Right ventricle myocardium superior (tissue), 1 donor: ENCODE results near the gene GGACT. TPM values are rescaled to one million over a fixed set of nuclear protein-coding genes. Genes with fewer than 3 reads are reported as not detected.
"Not testable (repeated sequence)": the region's sequence is repeated elsewhere in the genome, so short reads cannot be mapped to it uniquely, and the experiment has no call there.

Experiments used
- ATAC-seq: fragments of 200-7000 bp; cut with Tn5 transposase; one replicate; pipeline ENCODE4 v1.9.1; 2020; ENCODE audit warnings: mild to moderate bottlenecking; ENCODE audit not compliant: poor library complexity
- DNase-seq: peaks from one replicate; pipeline ENCODE4 v3.0.0-alpha.2; 2020
- intact Hi-C: fragments of 100-400 bp; cut with DNase I; formaldehyde crosslinking; loops from one replicate; pipeline ENCODE4 v1.11.2; 2022
- long read RNA-seq: library from polyadenylated mRNA; unstranded; transcript quantifications from one replicate; pipeline ENCODE4 v2.0.0, GENCODE V29; 2021
- total RNA-seq: library from RNA; stranded (reverse); fragmentation: NEBNext Ultra II Directional; extraction: Animal tissue kit (Norgen Biotek cat#: 25700); gene quantifications from one replicate; pipeline ENCODE4 v1.2.1, GENCODE V29; 2021
- donor health status: DM: no; HTN: yes; CAD: no; lungs with severe emphysema.

GGACT gene
- 1.8 TPM for total RNA-seq
- long read RNA-seq, partial matches to known transcripts: 0 of 3 reads
- long read RNA-seq, other reads (novel, unspliced or antisense): 2 of 3 reads

DNA sequence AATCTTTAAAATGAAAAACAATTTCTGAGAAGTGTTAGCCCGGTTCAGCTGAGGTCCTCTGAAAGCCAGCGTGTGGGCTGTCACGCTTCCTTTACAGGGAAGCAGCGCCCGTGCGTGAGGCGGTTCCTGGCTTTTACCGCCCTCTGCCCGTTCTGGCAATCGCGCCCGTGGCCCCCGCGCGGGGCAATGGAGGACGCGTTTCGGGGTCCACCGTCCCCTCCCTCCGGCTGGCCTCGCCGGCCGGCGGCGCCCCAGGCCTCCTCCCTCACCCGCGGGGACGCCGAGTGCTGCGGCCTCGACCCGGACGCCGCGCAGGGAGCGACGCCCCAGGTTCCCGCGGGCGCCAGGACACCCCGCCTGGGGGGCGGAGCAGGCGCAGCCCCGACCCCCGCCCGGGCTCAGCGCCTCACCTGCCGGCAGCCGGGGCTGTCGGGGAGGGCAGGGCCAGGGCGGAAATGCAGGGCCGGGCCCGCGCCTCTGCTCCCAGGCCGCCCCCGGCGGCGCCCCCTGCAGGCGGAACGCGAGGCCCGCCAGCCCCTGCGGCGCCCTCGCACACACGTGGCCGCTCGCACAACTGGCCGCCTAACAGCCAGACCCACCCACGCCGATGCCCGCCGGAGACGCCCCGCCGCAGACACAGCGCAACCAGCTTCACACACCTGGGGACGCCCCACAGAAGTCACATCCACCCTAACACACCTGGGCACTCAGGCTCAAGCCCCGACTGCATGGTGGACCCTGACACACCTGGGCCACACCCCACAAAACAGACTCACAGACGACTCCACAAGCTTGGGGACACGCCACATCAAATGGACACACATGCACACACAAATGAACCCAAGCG, at the start of gene GGACT:
TSS of gene GGACT (minus strand) at position 459 of the 847 bp plus-strand sequence. CDS start 56,198 bp downstream, outside the sequence.
- DNase-seq: peak; percentile 87
- ATAC-seq: peak; percentile 97
- intact Hi-C loops: no loop called here

DNA sequence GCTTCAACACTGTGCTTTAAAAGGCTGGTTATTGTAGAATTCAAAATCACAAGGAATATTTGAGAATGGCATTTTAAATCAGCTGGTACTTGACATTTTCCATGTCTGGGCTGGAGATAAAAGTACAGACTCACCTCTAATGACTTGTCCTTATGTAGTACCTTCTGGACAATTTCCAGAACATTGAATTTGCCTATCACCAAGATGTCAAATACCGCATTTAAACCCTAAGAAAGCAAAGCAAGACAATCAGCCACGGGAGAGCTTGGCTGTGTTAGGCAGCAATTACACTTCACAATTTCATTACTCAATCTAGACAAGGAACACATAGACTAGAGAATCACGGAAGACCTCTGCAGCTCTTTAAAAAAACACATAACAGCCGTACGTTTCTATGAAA, 49.2 kb upstream of the GGACT start:
- DNase-seq: no peak
- intact Hi-C loops: no loop called here

DNA sequence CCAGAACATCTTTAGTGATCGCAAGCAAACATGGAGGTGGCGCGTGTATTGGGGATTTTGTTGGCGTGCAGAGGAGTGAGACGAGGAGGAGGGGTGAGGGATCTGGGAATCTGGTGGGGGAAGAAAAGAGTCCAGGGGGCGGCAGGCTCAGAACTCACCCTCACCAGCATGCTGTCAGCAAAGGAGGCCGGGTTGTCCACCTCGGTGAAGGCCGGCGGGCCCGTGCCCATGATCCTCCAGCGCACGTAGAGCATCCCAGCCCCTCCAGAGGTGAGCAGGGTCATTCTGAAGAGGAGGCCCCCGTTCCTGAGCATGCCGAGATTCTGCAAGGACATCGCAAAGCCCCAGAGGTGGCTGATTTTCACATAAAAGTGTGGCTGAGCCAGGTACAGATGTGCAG, 48.8 kb upstream of the GGACT start:
- DNase-seq (no peak), ATAC-seq (no peak)
- intact Hi-C loops: no loop called here

More for the DNA sequence above, 49.2 kb upstream of the GGACT start:
- ATAC-seq: no peak

DNA sequence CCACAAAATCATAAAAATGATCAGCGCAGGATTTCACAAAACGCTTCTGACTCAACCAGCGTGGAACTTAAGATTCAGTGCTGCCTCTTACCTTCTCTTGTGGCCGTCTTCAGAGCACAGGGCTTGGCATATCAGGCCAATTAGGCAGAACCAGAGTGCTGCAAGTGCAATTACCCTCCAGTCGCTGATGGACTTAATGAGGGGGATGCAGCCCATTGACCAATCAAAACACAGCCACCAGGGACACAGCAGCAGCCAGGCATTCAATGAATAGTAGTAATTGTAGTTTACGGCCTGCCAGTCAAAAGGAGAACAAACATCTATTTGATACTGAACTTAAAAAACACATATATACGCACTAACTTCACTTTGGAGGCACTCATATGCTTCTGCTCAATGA, 47.9 kb upstream of the GGACT start:
- DNase-seq: no peak
- intact Hi-C loops: no loop called here
- ATAC-seq: no peak

DNA sequence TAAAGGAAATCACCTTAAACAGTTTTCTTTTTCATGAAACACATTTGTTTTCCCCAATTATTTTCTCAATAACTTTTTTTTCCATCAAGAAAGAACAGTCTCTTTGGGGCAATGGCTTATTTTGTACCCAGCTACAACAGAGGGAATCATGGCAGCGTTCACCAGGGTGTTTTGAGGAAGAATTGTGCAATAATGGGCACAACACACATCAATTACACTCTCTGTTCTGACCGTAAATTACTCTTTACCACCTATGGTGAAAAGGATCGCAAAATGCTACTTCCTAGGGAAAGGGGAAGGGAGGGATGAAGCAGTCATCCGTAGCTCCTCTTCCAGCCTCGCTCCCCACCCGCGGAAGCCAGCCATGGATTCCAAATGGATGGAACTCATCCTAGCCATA, 47.4 kb upstream of the GGACT start:
- ATAC-seq (no peak), DNase-seq (no peak)
- intact Hi-C loops: no loop called here

DNA sequence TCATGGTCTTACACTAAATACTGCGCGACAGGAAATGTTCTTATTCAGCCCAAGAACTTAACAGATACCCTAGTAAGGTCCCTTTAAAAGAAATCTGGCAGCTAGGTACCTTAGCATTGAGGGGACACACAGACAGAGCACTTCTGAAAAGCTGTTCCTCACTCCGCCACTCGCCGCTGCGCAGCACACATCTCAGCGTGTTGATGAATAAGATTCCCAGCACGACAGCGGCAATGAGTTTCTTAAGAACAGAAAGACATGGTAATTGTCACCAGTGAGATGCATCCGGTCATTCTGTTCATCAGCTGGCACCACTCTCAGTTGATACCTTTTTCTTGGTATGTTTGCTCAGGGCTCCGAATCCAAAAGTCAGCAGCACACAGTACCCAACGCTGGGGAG, 46.1 kb upstream of the GGACT start:
- no peak for ATAC-seq
- intact Hi-C loops: no loop called here
- no peak for DNase-seq

DNA sequence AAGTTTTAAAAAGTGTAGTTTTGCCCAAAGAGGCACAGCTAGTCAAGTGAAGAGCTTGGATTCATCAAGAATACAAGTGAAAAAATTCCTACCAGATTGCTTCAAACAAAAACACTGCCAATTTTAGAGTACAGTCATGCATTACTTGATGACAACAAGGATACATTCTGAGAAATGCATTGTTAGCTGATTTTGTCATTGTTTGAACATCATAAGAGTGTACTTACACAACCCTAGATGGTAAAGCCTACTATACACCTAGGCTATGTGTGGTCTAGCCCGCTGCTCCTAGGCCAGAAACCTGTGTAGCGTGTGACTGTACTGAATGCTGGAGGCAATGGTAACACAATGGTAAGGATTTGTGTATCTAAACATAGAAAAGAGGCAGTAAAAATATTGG, 44.9 kb upstream of the GGACT start:
- DNase-seq: no peak
- ATAC-seq: no peak
- intact Hi-C loops: no loop called here

DNA sequence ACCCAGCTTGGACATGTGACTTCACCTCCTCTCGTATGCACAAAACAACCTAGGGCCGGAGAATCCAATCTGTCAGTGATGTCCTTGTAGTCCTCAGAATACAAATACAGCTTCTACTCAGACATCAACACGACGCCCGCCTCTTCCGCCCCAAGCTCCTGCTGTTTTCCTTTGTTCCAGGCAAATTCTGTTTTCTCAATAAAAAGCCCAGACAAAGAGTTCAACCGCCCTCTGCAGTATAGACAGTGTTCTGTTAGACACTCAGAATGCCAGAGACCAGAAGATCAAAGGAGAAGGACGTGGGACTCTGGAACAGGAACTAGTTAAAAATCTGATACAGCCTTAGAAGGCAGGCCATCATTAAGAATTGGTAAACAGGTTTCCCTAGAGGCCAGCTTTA, 42.0 kb upstream of the GGACT start:
- DNase-seq (no peak), ATAC-seq (no peak)
- intact Hi-C loops: no loop called here

DNA sequence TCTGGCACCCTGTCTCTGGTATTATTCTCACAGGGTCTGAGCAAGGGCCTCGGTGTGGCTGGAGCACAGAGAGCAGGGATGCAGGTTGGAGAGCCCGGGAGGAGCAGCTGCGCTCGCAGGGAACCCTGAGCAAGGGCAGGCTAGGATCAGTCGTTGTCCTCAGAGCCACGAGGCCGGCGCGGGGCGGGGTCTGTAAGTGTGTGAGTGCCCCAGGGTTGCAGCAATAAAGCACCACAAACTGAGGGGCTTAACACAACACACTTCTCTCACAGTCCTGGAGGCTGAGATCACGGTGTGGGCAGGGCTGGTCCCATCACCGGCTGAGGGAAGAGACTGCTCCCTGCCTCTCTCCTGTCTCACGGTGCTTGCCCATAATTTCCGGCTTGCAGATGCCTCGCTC, 38.5 kb upstream of the GGACT start:
- DNase-seq (no peak), ATAC-seq (no peak)
- intact Hi-C loops: no loop called here

DNA sequence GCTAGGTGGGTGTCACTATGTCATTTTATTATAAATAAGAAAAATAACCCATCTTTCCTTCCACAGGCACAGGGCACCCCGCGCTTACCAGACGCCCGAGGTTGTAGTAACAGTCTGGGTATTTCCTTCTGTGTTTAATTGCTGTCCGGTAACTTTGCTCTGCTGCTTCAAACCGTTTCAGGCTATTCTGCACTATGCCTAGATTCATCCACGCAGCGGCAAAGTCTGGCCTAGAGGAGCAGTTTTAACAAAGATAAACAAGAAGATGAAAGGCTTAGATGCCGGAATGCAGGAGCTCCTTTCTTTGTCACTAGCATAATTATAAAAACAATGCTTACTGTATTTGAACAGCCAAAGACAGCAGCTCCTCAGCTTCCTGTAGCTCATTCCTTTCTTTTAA, 36.9 kb upstream of the GGACT start:
- intact Hi-C loops: no loop called here
- ATAC-seq (no peak), DNase-seq (no peak)

DNA sequence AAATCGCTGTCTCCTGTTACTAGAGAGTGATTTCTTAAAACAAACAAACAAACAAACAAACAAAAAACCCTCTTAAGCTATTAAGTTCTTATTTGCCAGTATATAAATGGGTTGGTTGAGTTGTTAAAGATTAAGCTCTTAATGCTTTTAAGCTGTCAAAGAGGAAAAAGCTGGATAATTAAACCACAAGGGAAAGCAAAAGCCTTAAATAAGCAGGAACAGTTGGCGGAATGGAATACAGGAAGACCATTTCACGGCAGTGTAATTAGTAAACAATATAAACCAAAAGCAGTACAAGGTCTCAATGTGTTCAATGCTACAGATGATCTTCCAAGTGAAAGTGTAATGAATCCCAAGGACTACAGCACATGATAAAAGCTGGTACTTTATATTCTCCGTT, 32.2 kb upstream of the GGACT start:
- intact Hi-C loops: no loop called here
- no peak for ATAC-seq

DNA sequence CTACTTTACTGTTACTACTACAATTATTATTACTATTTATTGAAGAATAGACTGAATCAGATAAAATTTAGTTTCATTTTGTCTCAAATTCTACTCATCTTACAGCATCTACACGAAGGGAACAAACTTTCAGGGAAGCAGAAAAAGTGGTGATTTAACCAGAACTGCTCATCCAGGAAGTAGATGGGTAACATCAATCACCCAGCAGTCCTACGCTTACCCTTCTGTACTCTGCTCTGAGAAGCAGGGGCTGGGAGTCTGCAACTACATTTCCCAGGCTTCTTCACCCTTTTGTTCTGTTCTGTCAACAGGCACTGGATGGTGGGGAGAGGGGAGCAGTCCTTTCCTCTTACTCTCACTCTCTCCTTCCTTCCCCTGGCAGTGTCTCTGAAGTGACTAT, 31.4 kb upstream of the GGACT start:
- no peak for DNase-seq
- no peak for ATAC-seq
- intact Hi-C loops: no loop called here

More for the DNA sequence above, 32.2 kb upstream of the GGACT start:
- DNase-seq: no peak

DNA sequence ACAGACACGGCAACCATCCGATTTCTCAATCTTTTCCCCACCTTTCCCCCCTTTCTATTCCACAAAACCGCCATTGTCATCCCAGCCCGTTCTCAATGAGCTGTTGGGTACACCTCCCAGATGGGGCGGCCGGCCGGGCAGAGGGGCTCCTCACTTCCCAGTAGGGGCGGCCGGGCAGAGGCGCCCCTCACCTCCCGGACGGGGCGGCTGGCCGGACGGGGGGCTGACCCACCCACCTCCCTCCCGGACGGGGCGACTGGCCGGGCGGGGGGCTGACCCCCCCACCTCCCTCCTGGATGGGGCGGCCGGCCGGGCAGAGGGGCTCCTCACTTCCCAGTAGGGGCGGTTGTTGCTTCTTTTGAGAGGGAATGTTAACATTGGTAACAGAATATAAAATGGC, 30.3 kb upstream of the GGACT start:
- ATAC-seq, intact Hi-C loops, DNase-seq: not testable (repeated sequence)

DNA sequence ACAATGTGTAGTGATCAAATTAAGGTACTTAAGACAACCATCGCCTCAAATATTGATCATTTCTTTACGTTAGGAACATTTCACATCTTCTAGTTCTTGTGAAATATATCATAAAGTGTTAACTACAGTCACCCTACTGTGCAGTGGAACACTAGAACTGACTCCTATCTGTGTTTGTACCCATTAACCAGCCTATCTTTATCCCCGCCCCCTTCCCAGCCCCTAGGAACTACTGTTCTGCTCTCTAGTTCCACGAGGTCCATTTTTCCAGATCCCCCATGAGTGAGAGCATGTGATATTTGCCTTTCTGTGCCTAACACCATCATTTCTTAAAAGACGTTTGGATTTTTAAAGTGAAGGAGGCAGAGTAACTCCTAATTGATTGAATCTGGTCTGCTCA, 24.4 kb upstream of the GGACT start:
- intact Hi-C loops: no loop called here
- DNase-seq (no peak), ATAC-seq (no peak)

DNA sequence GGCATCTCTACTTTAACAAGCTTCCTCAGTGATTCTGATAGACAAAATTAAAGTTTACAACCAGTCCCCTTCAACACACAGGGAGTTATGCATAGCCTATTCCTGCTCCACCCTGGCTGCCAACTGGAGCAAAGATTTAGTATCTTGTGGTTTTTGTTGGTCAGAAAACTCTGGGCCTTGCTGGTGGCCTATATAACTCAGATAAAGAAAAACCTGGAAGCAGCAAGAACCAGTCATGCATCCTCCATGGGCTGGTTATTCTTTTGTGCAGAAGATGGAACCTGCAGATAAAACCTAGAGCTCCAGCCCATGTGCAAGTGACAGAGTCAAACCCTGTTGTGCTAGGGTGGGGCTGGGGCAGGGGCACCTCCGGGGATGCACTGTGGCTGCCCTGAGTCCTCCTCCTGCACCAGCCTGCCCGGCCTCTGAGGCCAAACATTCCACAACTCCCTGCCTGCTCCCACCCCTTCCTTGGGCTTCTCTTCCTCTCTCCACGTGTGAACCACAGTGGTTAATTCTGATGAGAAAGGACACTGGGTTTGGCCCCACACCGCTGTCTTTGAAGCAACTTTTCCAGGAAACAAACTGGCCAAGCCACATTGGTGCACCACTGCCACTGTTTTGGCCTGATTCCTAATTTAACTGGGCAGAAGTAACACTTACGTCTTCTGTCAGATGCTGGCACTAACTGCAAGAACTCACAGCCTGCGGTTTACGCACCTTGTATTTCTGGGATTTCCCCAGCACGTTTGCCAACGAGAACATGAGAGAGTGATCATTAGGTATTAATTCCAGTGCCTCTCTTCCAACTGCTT, 23.3 kb upstream of the GGACT start:
- DNase-seq: no peak
- intact Hi-C loops: no loop called here
- ATAC-seq: peak; percentile 85

DNA sequence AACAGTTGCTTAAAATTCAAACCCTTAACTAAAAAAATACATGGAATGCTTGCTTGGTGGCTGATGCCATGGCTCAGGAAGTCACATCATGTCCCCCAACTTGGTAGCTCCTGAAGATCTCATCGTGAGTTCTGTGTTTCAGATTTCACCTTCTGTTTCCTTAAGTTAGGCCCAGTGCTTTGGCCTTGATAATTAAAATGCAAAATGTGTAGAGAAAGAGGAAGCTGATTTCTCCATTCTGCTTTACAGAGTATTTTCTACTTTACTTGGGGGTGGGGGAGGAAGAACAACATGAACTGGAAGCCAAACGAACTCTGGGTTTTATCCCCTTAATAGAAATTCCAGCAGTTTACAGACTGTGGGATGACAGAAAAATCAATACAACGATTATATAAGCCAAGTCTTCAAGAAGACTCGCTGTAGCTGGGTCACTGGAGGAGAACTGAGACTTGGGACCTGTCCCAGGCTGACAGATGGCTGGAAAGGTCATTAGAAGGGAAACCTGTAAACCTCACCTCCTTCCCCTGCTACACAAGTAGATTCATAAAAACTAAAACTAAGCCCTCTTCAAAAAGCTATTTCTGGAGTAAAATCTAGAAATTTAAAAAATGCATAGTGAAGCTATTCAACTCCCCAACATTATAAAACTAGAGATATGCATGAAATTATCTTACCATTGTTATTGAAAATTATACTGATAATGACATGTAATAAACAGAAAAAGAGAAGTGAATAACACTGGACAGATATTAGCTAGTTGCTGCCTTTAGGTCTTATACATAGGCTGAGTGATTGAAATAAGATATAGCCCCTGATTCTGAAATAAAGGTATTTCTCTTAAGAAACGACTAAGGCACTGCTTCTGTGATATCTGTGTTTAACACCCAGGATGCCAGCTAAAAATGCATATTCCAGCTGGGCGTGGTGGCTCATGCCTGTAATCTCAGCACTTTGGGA, 22.1 kb upstream of the GGACT start:
- DNase-seq (no peak), ATAC-seq (no peak)
- intact Hi-C loops: no loop called here

DNA sequence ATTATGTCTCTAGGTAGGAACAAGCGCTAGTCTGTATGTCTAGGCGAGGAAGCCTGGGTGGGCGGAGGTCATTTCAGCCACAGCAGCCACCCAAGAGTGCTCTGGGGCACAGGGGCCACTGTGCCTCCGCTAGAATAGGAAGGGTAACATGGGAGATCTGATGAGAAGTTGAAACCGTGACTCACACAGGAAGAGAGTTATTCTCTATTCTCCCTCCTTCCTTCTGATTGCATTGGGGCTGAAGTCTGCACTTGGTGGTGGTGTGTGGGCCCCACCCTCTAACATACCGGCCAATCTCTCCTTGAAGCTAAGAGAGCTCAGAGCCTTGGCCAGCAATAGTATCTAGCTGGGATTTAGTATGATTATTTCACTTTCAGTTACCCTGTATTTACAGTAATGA, 20.3 kb upstream of the GGACT start:
- DNase-seq (no peak), ATAC-seq (peak; percentile 27)
- intact Hi-C loops: no loop called here

DNA sequence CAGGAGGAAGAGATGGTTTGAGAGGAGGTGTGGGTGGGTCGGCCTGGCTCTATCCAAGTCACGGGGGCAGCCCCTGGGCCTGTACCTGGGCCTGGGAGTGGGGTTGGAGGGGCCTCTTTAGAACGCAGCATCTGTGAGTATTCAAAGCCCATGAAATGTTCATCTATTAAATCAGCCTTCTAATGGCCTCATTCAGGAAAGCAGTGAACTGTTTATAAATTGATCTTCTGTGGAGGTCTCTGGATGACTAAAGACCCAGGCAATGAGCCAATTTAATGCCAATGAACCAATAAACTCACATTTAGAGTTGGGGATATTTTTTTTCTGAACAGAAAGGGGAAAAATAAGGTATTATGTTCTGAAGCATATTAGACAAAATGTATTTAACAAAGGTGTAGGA, 19.9 kb upstream of the GGACT start:
- intact Hi-C loops: no loop called here
- no peak for ATAC-seq

More for the DNA sequence above, 19.9 kb upstream of the GGACT start:
- no peak for DNase-seq
